Keratinocyte (primary cell): ENCODE results near the gene PRDM4. TPM values are rescaled to one million over a fixed set of nuclear protein-coding genes. Genes with fewer than 3 reads are reported as not detected.

ENCODE experiments used
- DNase-seq: peaks from one replicate; pipeline ENCODE4 v3.0.0-alpha.2; 2011; ENCODE audit warnings: low read depth, missing footprints, low spot score
- FAIRE-seq: peaks from 2 replicates; lab custom pipeline; 2011; peaks lifted over from hg19 to GRCh38; lab: Jason Lieb, UNC
- H2AFZ ChIP-seq: 2 replicates; pipeline ENCODE4 v1.6.0; 2012; ENCODE audit warnings: low read length, control low read depth, inconsistent platforms; ENCODE audit not compliant: control insufficient read depth
- H3K27ac ChIP-seq: 2 replicates; pipeline ENCODE4 v1.5.1; 2011; ENCODE audit warnings: low read length; ENCODE audit not compliant: control insufficient read depth, insufficient read depth
- H3K27me3 ChIP-seq: 3 replicates; pipeline ENCODE4 v1.6.0; 2011; ENCODE audit warnings: low read length; ENCODE audit not compliant: control insufficient read depth, insufficient read depth; ENCODE audit errors: extremely low read depth
- H3K36me3 ChIP-seq, 2 experiments: 2 replicates in 1 of 2; 3 replicates in 1 of 2; pipeline ENCODE4 v1.5.1; 2011; ENCODE audit warnings: low read length in 2 of 2, mild to moderate bottlenecking in 1 of 2; ENCODE audit not compliant: control insufficient read depth in 2 of 2, insufficient read depth in 2 of 2; ENCODE audit errors: extremely low read depth in 1 of 2
- H3K4me1 ChIP-seq: 3 replicates; pipeline ENCODE4 v1.5.1; 2011; ENCODE audit warnings: low read length; ENCODE audit not compliant: control insufficient read depth, insufficient read depth; ENCODE audit errors: extremely low read depth
- H3K4me2 ChIP-seq: 3 replicates; pipeline ENCODE4 v1.6.0; 2011; ENCODE audit warnings: low read depth, low read length; ENCODE audit not compliant: control insufficient read depth, insufficient read depth; ENCODE audit errors: extremely low read depth
- H3K4me3 ChIP-seq, 3 experiments: fragments of 200-600 bp in 1 of 3; sonication (generic) in 1 of 3; 2 replicates in 2 of 3; 3 replicates in 1 of 3; pipeline ENCODE4 v1.5.1; 2011 to 2016; ENCODE audit warnings: low read length in 3 of 3, mild to moderate bottlenecking in 3 of 3, control low read depth in 2 of 3, inconsistent platforms in 1 of 3, low read depth in 1 of 3, mixed read lengths in 1 of 3, mixed run types in 1 of 3, moderate library complexity in 1 of 3; ENCODE audit not compliant: control insufficient read depth in 2 of 3, insufficient read depth in 2 of 3; ENCODE audit errors: extremely low read depth in 1 of 3
- H3K79me2 ChIP-seq: 2 replicates; pipeline ENCODE4 v1.6.0; 2012; ENCODE audit warnings: low read length; ENCODE audit not compliant: control insufficient read depth, insufficient read depth
- H3K9ac ChIP-seq: 3 replicates; pipeline ENCODE4 v1.6.0; 2011; ENCODE audit warnings: low read length; ENCODE audit not compliant: control insufficient read depth, insufficient read depth; ENCODE audit errors: extremely low read depth
- H3K9me1 ChIP-seq: 3 replicates; pipeline ENCODE4 v1.6.0; 2011; ENCODE audit warnings: low read length; ENCODE audit not compliant: control insufficient read depth, insufficient read depth; ENCODE audit errors: extremely low read depth
- H3K9me3 ChIP-seq: 2 replicates; pipeline ENCODE4 v1.5.1; 2012; ENCODE audit warnings: low read depth, low read length; ENCODE audit not compliant: control insufficient read depth
- H4K20me1 ChIP-seq: 3 replicates; pipeline ENCODE4 v1.6.0; 2011; ENCODE audit warnings: low read length; ENCODE audit not compliant: control insufficient read depth, insufficient read depth; ENCODE audit errors: extremely low read depth
- CTCF ChIP-seq, 3 experiments: IDR thresholded peaks in 1 of 3; conservative IDR thresholded peaks in 1 of 3; optimal IDR thresholded peaks in 1 of 3; 2 replicates in 2 of 3; 3 replicates in 1 of 3; pipeline versions ENCODE3 to v1.5.1; 2011; ENCODE audit warnings: low read length in 3 of 3, mild to moderate bottlenecking in 3 of 3, moderate library complexity in 2 of 3, control low read depth in 1 of 3, inconsistent platforms in 1 of 3; ENCODE audit not compliant: insufficient read depth in 2 of 3; ENCODE audit errors: extremely low read depth in 1 of 3
- EZH2 ChIP-seq: IDR thresholded peaks from one replicate; pipeline ENCODE4 v1.6.1; 2012; ENCODE audit warnings: inconsistent platforms, mild to moderate bottlenecking, low read length, moderate library complexity
- dilution Hi-C: fragments of 300-500 bp; cut with MboI; formaldehyde crosslinking; loops from one replicate; pipeline ENCODE4 v1.7.0; 2020; ENCODE audit warnings: low sequenced_read_pairs; ENCODE audit not compliant: extremely low pct_ligation_motif_present
- polyA plus RNA-seq, 5 experiments: library from polyadenylated mRNA; depleted of rRNA in 3 of 5; stranded (reverse) in 3 of 5; stranded (forward) in 1 of 5; unstranded in 1 of 5; fragments of >200 nt; gene quantifications; 1 replicate in 1 of 5; 2 replicates in 3 of 5; 3 replicates in 1 of 5; pipeline versions ENCODE4 v1.2.1 to v1.2.3, GENCODE V29; 2011 to 2012; ENCODE audit warnings: missing spikeins in 2 of 5, low read depth in 1 of 5, low replicate concordance in 1 of 5

PRDM4 gene
- polyA plus RNA-seq, 1 donor (not counting 4 experiments of a cell fraction or from before 2014, with no cell fraction given): 26.5 TPM

- no peak for DNase-seq
- dilution Hi-C loops: no loop called here
- Histone ChIP-seq H3K27ac (no peak overlapping the region), H3K4me3 (no peak overlapping the region), H3K27me3 (peaks cover 18% of the 10 kb centered on the region), H3K4me2 (no peak overlapping the region), H3K36me3 (no peaks in the 10 kb centered on the region), H3K9me3 (no peaks in the 10 kb centered on the region), H3K9me1 (no peaks in the 10 kb centered on the region), H2AFZ (no peak overlapping the region), H3K9ac (no peak overlapping the region), H3K79me2 (no peaks in the 10 kb centered on the region), H4K20me1 (no peaks in the 10 kb centered on the region), H3K4me1 (peaks cover 3% of the 10 kb centered on the region)
- no peak for FAIRE-seq
- TF ChIP-seq EZH2 (no peak), CTCF (optimal IDR thresholded peaks at IDR 0.05 in 1 of 3, IDR thresholded peaks at IDR 0.05 in 1 of 3, conservative IDR thresholded peaks at IDR 0.05 in 1 of 3; ENCODE audit: extremely low read depth in 1 of 3, insufficient read depth in 2 of 3, low read length in 3 of 3) (no peak)
These were observed 19.4 kb upstream of the PRDM4 start for GRCh38 chr12:107780298-107780697.

- H3K27ac ChIP-seq: no peak overlapping the region
- H3K36me3 ChIP-seq: no peaks in the 10 kb centered on the region
- peaks cover 3% of the 10 kb centered on the region for H3K4me1 ChIP-seq
- H3K27me3 ChIP-seq: peaks cover 28% of the 10 kb centered on the region
- no peak overlapping the region for H2AFZ ChIP-seq
- H3K9ac ChIP-seq: no peak overlapping the region
- dilution Hi-C loops: no loop called here
- no peak for TF ChIP-seq EZH2
- TF ChIP-seq CTCF (optimal IDR thresholded peaks at IDR 0.05 in 1 of 3, IDR thresholded peaks at IDR 0.05 in 1 of 3, conservative IDR thresholded peaks at IDR 0.05 in 1 of 3; ENCODE audit: extremely low read depth in 1 of 3, insufficient read depth in 2 of 3, low read length in 3 of 3): no peak
- no peaks in the 10 kb centered on the region for H3K9me1 ChIP-seq
- H3K4me2 ChIP-seq: no peak overlapping the region
- FAIRE-seq (no peak), DNase-seq (no peak)
- no peak overlapping the region for H3K4me3 ChIP-seq
- no peaks in the 10 kb centered on the region for H3K79me2 ChIP-seq
- no peaks in the 10 kb centered on the region for H3K9me3 ChIP-seq
- H4K20me1 ChIP-seq: no peaks in the 10 kb centered on the region
These were observed 18.3 kb upstream of the PRDM4 start for GRCh38 chr12:107779077-107779831.
